ENCODE results near the gene ALG14. TPM values are rescaled to one million over a fixed set of nuclear protein-coding genes. Genes with fewer than 3 reads are reported as not detected.

Gene ALG14
- total RNA-seq, 1 experiment from 2014 or later, result 5.7 TPM

DNA sequence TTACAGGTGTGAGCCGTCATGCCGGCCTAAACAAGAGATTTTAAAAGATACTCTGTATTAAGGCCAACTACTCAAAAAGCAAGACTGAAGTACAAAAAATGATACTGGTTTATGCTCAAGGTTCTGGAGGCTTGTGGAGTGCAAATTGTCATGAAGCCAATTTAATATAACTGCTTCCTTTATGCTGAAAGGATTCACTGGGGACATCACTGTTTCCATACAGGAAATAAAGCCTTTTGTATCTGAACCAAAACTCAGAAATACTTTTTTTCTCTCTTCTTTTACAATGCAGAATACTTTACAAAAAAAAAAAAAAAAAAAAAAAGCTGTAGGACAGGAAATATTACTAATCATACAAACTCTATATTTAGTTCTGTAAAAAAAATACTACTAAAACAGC lies 90.4 kb downstream of the ALG14 start:
- Histone ChIP-seq H3K9me3 (ENCODE audit: control insufficient read depth in 1 of 2, insufficient read depth in 1 of 2, low read depth in 1 of 2, low read length in 2 of 2) (no peaks in the 10 kb centered on the region), H3K9me2 (ENCODE audit: insufficient read depth) (no peaks in the 10 kb centered on the region), H3K4me3 (replicated peaks in 1 of 2; ENCODE audit: low read depth in 1 of 2, low read length in 2 of 2) (no peak overlapping the region), H2AFZ (ENCODE audit: low read depth, low read length, poor library complexity, severe bottlenecking) (no peak overlapping the region), H3K79me2 (ENCODE audit: insufficient read depth, low read length) (no peaks in the 10 kb centered on the region), H3K36me3 (ENCODE audit: control insufficient read depth in 1 of 2, insufficient read depth in 2 of 2, low read length in 2 of 2) (no peaks in the 10 kb centered on the region), H3K27me3 (ENCODE audit: insufficient read depth, low read length) (no peaks in the 10 kb centered on the region), H3K4me2 (ENCODE audit: low read length) (no peak overlapping the region), H4K20me1 (ENCODE audit: insufficient read depth) (no peaks in the 10 kb centered on the region), H3K4me1 (ENCODE audit: control insufficient read depth in 1 of 2, insufficient read depth in 2 of 2, low read length in 2 of 2) (no peaks in the 10 kb centered on the region), H3K27ac (ENCODE audit: low read depth, low read length) (no peak overlapping the region), H3K9ac (ENCODE audit: low read length) (no peak overlapping the region)
- ChIA-PET RAD21 (ENCODE audit: low non-redundant PET in 1 of 2, low total read pairs in 2 of 2, uncharacterized antibody in 2 of 2, unreplicated experiment in 2 of 2) (interaction anchor here in 1 of 2 experiments (0.7 kb wide), 1 partner anchor 96 kb away, joined by 4 read pairs; no protein-coding TSS in a partner anchor), POLR2A (no interaction called here), CTCF (no interaction called here)
- DNase-seq (ENCODE audit: low read depth, low spot score) (no peak), ATAC-seq (no peak)
- intact Hi-C loops (cut with micrococcal nuclease), result no loop called here
- no TSS peak for BruUV-seq (replicated peaks)
- TF ChIP-seq POLR2AphosphoS5 (IDR thresholded peaks at IDR 0.05; ENCODE audit: low read depth, low read length) (no peak), SRF (IDR thresholded peaks at IDR 0.05; ENCODE audit: low read depth) (no peak), YY1 (IDR thresholded peaks at IDR 0.05; ENCODE audit: extremely low read depth, insufficient replicate concordance, low read depth, low read length) (no peak), SIN3A (IDR thresholded peaks at IDR 0.05; ENCODE audit: low read depth) (no peak), JUND (IDR thresholded peaks at IDR 0.05) (no peak), EZH2 (IDR thresholded peaks at IDR 0.05) (no peak), SP1 (IDR thresholded peaks at IDR 0.05; ENCODE audit: low read depth) (no peak)
- TF ChIP-seq, protein P1, sequence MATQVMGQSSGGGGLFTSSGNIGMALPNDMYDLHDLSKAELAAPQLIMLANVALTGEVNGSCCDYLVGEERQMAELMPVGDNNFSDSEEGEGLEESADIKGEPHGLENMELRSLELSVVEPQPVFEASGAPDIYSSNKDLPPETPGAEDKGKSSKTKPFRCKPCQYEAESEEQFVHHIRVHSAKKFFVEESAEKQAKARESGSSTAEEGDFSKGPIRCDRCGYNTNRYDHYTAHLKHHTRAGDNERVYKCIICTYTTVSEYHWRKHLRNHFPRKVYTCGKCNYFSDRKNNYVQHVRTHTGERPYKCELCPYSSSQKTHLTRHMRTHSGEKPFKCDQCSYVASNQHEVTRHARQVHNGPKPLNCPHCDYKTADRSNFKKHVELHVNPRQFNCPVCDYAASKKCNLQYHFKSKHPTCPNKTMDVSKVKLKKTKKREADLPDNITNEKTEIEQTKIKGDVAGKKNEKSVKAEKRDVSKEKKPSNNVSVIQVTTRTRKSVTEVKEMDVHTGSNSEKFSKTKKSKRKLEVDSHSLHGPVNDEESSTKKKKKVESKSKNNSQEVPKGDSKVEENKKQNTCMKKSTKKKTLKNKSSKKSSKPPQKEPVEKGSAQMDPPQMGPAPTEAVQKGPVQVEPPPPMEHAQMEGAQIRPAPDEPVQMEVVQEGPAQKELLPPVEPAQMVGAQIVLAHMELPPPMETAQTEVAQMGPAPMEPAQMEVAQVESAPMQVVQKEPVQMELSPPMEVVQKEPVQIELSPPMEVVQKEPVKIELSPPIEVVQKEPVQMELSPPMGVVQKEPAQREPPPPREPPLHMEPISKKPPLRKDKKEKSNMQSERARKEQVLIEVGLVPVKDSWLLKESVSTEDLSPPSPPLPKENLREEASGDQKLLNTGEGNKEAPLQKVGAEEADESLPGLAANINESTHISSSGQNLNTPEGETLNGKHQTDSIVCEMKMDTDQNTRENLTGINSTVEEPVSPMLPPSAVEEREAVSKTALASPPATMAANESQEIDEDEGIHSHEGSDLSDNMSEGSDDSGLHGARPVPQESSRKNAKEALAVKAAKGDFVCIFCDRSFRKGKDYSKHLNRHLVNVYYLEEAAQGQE (IDR thresholded peaks at IDR 0.05; ENCODE audit: low read depth), result no peak
- TF ChIP-seq, protein P2, sequence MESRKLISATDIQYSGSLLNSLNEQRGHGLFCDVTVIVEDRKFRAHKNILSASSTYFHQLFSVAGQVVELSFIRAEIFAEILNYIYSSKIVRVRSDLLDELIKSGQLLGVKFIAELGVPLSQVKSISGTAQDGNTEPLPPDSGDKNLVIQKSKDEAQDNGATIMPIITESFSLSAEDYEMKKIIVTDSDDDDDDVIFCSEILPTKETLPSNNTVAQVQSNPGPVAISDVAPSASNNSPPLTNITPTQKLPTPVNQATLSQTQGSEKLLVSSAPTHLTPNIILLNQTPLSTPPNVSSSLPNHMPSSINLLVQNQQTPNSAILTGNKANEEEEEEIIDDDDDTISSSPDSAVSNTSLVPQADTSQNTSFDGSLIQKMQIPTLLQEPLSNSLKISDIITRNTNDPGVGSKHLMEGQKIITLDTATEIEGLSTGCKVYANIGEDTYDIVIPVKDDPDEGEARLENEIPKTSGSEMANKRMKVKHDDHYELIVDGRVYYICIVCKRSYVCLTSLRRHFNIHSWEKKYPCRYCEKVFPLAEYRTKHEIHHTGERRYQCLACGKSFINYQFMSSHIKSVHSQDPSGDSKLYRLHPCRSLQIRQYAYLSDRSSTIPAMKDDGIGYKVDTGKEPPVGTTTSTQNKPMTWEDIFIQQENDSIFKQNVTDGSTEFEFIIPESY (IDR thresholded peaks at IDR 0.05; ENCODE audit: extremely low read depth, insufficient replicate concordance, low read length), result no peak
- TF ChIP-seq, protein P3, sequence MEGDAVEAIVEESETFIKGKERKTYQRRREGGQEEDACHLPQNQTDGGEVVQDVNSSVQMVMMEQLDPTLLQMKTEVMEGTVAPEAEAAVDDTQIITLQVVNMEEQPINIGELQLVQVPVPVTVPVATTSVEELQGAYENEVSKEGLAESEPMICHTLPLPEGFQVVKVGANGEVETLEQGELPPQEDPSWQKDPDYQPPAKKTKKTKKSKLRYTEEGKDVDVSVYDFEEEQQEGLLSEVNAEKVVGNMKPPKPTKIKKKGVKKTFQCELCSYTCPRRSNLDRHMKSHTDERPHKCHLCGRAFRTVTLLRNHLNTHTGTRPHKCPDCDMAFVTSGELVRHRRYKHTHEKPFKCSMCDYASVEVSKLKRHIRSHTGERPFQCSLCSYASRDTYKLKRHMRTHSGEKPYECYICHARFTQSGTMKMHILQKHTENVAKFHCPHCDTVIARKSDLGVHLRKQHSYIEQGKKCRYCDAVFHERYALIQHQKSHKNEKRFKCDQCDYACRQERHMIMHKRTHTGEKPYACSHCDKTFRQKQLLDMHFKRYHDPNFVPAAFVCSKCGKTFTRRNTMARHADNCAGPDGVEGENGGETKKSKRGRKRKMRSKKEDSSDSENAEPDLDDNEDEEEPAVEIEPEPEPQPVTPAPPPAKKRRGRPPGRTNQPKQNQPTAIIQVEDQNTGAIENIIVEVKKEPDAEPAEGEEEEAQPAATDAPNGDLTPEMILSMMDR (IDR thresholded peaks at IDR 0.05 in 2 of 3, conservative IDR thresholded peaks at IDR 0.05 in 1 of 3; ENCODE audit: borderline replicate concordance in 1 of 3, insufficient read depth in 1 of 3, low read depth in 2 of 3, low read length in 2 of 3), result no peak

Measured in HCT116 (cell line).